Neural progenitor cell (in vitro differentiated cells): Measurements from ENCODE around the gene DSCAML1. TPM values are rescaled to one million over a fixed set of nuclear protein-coding genes. Genes with fewer than 3 reads are reported as not detected.

Source experiments
- DNase-seq: peaks from one replicate; pipeline ENCODE4 v3.0.0-alpha.2; 2016; ENCODE audit warnings: low spot score
- H2AFZ ChIP-seq: fragments of 200-600 bp; sonication (generic); replicated peaks from 2 replicates; pipeline ENCODE4 v1.6.1; 2016; ENCODE audit warnings: antibody characterized with exemption
- H3F3A ChIP-seq: fragments of 200-600 bp; sonication (generic); 2 replicates; pipeline ENCODE4 v1.6.1; 2016; ENCODE audit warnings: antibody characterized with exemption, low read depth
- H3K27ac ChIP-seq: fragments of 200-600 bp; sonication (generic); 2 replicates; pipeline ENCODE4 v1.5.1; 2016; ENCODE audit warnings: mild to moderate bottlenecking
- H3K27me3 ChIP-seq: fragments of 200-600 bp; sonication (generic); 2 replicates; pipeline ENCODE4 v1.6.1; 2016; ENCODE audit warnings: mild to moderate bottlenecking, moderate library complexity
- H3K36me3 ChIP-seq: fragments of 200-600 bp; sonication (generic); 2 replicates; pipeline ENCODE4 v1.5.1; 2016
- H3K4me1 ChIP-seq: fragments of 200-600 bp; sonication (generic); 2 replicates; pipeline ENCODE4 v1.6.1; 2016; ENCODE audit warnings: mixed run types
- H3K4me2 ChIP-seq: fragments of 200-600 bp; sonication (generic); 2 replicates; pipeline ENCODE4 v1.6.1; 2016
- H3K4me3 ChIP-seq: fragments of 200-600 bp; sonication (generic); 2 replicates; pipeline ENCODE4 v1.5.1; 2016
- H3K79me2 ChIP-seq: fragments of 200-600 bp; sonication (generic); 2 replicates; pipeline ENCODE4 v1.6.1; 2016; ENCODE audit warnings: low read depth
- H3K9ac ChIP-seq: fragments of 200-600 bp; sonication (generic); 2 replicates; pipeline ENCODE4 v1.6.1; 2016
- H3K9me3 ChIP-seq: fragments of 200-600 bp; sonication (generic); 2 replicates; pipeline ENCODE4 v1.5.1; 2016; ENCODE audit warnings: low read depth
- H4K20me1 ChIP-seq: fragments of 200-600 bp; sonication (generic); 2 replicates; pipeline ENCODE4 v1.6.1; 2016; ENCODE audit warnings: low read depth
- H3K27ac Mint-ChIP-seq: 3 replicates; pipeline ENCODE4 v1.8.0; 2021; ENCODE audit warnings: mixed read lengths
- H3K27me3 Mint-ChIP-seq: 2 replicates; pipeline ENCODE4 v1.8.0; 2022; ENCODE audit warnings: low read depth, mild to moderate bottlenecking, inconsistent platforms, moderate library complexity, mixed read lengths; ENCODE audit not compliant: insufficient read depth
- H3K36me3 Mint-ChIP-seq: 3 replicates; pipeline ENCODE4 v1.8.0; 2021; ENCODE audit warnings: mixed read lengths
- H3K4me1 Mint-ChIP-seq: 3 replicates; pipeline ENCODE4 v1.8.0; 2021; ENCODE audit warnings: mixed read lengths
- H3K4me3 Mint-ChIP-seq: 3 replicates; pipeline ENCODE4 v1.8.0; 2021; ENCODE audit warnings: mild to moderate bottlenecking, moderate library complexity, mixed read lengths
- H3K9me3 Mint-ChIP-seq: 3 replicates; pipeline ENCODE4 v1.8.0; 2020; ENCODE audit warnings: mixed read lengths
- CTCF ChIP-seq: fragments of 200-600 bp; sonication (generic); IDR thresholded peaks from 2 replicates; pipeline ENCODE4 v1.5.1; 2017; ENCODE audit warnings: antibody characterized with exemption, mild to moderate bottlenecking
- EZH2 ChIP-seq: fragments of 200-600 bp; sonication (generic); IDR thresholded peaks from 2 replicates; pipeline ENCODE4 v1.6.1; 2017; ENCODE audit warnings: antibody characterized with exemption, mild to moderate bottlenecking, moderate library complexity
- EZH2phosphoT487 ChIP-seq: fragments of 200-600 bp; sonication (generic); IDR thresholded peaks from 2 replicates; pipeline ENCODE4 v1.6.1; 2017; ENCODE audit warnings: antibody characterized with exemption
- total RNA-seq: library from RNA; depleted of rRNA; stranded (reverse); fragments of >200 nt; gene quantifications from 2 replicates; pipeline ENCODE4 v1.2.3, GENCODE V29; 2015; ENCODE audit warnings: low replicate concordance

The DSCAML1 gene
- total RNA-seq, 1 donor from 2014 or later: 0.06 TPM

GRCh38 chr11:117634756-117635603 lies 162.0 kb downstream of the DSCAML1 start:
- Histone ChIP-seq H3K4me3 (no peak overlapping the region), H3K79me2 (no peaks in the 10 kb centered on the region), H3K4me1 (no peaks in the 10 kb centered on the region), H3F3A (no peaks in the 10 kb centered on the region), H3K9ac (no peak overlapping the region), H3K4me2 (no peak overlapping the region), H3K27ac (no peak overlapping the region), H4K20me1 (no peaks in the 10 kb centered on the region), H3K27me3 (no peaks in the 10 kb centered on the region), H3K36me3 (no peaks in the 10 kb centered on the region), H3K9me3 (no peaks in the 10 kb centered on the region), H2AFZ (no peak overlapping the region)
- Mint-ChIP-seq H3K4me3 (peak overlapping the region; percentile 55), H3K27ac (peak overlapping the region; percentile 21), H3K27me3 (peaks cover 8% of the 10 kb centered on the region), H3K36me3 (no peaks in the 10 kb centered on the region), H3K9me3 (no peaks in the 10 kb centered on the region), H3K4me1 (peaks cover 47% of the 10 kb centered on the region)
- no peak for TF ChIP-seq CTCF
- TF ChIP-seq EZH2: no peak
- TF ChIP-seq EZH2phosphoT487: no peak
- no peak for DNase-seq

- no peak overlapping the region for H3K4me2 ChIP-seq
- no peaks in the 10 kb centered on the region for H3K9me3 ChIP-seq
- no peak overlapping the region for H3K27ac ChIP-seq
- TF ChIP-seq CTCF: no peak
- TF ChIP-seq EZH2: no peak
- TF ChIP-seq EZH2phosphoT487: no peak
- H3K36me3 ChIP-seq: no peaks in the 10 kb centered on the region
- no peaks in the 10 kb centered on the region for H3K9me3 Mint-ChIP-seq
- H3K79me2 ChIP-seq: no peaks in the 10 kb centered on the region
- no peaks in the 10 kb centered on the region for H3F3A ChIP-seq
- no peaks in the 10 kb centered on the region for H3K36me3 Mint-ChIP-seq
- no peak overlapping the region for H3K9ac ChIP-seq
- H2AFZ ChIP-seq: no peak overlapping the region
- H3K4me3 Mint-ChIP-seq: peak overlapping the region; percentile 55
- H3K27me3 ChIP-seq: no peaks in the 10 kb centered on the region
- H4K20me1 ChIP-seq: no peaks in the 10 kb centered on the region
- peaks cover 46% of the 10 kb centered on the region for H3K4me1 Mint-ChIP-seq
- no peak for DNase-seq
- H3K4me1 ChIP-seq: no peaks in the 10 kb centered on the region
- H3K4me3 ChIP-seq: no peak overlapping the region
- peak overlapping the region; percentile 21 for H3K27ac Mint-ChIP-seq
- peaks cover 8% of the 10 kb centered on the region for H3K27me3 Mint-ChIP-seq
Observed at GRCh38 chr11:117633976-117634755, 162.8 kb downstream of the DSCAML1 start.

GRCh38 chr11:117633186-117633754 lies 163.7 kb downstream of the DSCAML1 start:
- Mint-ChIP-seq H3K4me3 (no peak overlapping the region), H3K9me3 (no peaks in the 10 kb centered on the region), H3K36me3 (no peaks in the 10 kb centered on the region), H3K27ac (no peak overlapping the region), H3K4me1 (peaks cover 46% of the 10 kb centered on the region), H3K27me3 (peaks cover 12% of the 10 kb centered on the region)
- no peak for TF ChIP-seq EZH2
- no peak for TF ChIP-seq EZH2phosphoT487
- TF ChIP-seq CTCF: no peak
- Histone ChIP-seq H3K9ac (no peak overlapping the region), H3K9me3 (no peaks in the 10 kb centered on the region), H4K20me1 (no peaks in the 10 kb centered on the region), H3K4me3 (no peak overlapping the region), H3K36me3 (no peaks in the 10 kb centered on the region), H3K27ac (no peak overlapping the region), H3K27me3 (no peaks in the 10 kb centered on the region), H2AFZ (no peak overlapping the region), H3F3A (no peaks in the 10 kb centered on the region), H3K4me1 (no peaks in the 10 kb centered on the region), H3K4me2 (no peak overlapping the region), H3K79me2 (no peaks in the 10 kb centered on the region)
- DNase-seq: no peak
